Lung (tissue), 12 donors: ENCODE data around the gene KRT4. TPM values are rescaled to one million over a fixed set of nuclear protein-coding genes. Genes with fewer than 3 reads are reported as not detected.

Source experiments
- ATAC-seq: fragments of 200-7000 bp; cut with Tn5 transposase; one replicate; pipeline ENCODE4 v1.9.1; 2020; ENCODE audit warnings: moderate number of reproducible peaks; ENCODE audit not compliant: insufficient read depth, low FRiP score
- DNase-seq, 3 donors: peaks; one replicate each; pipeline ENCODE4 v3.0.0-alpha.2; 2013 to 2017
- H3K27ac ChIP-seq, 2 donors: one replicate each; pipeline ENCODE4 v1.5.1; 2013; ENCODE audit warnings: mild to moderate bottlenecking in 2 of 2, moderate library complexity in 2 of 2, control low read depth in 1 of 2, inconsistent platforms in 1 of 2, low read depth in 1 of 2, low read length in 1 of 2
- H3K27me3 ChIP-seq, 3 donors: one replicate each; pipeline ENCODE4 v1.5.1; 2013; ENCODE audit warnings: low read length in 2 of 3; ENCODE audit not compliant: control insufficient read depth in 3 of 3, insufficient read depth in 3 of 3
- H3K36me3 ChIP-seq, 4 donors: one replicate each; pipeline ENCODE4 v1.5.1; 2013; ENCODE audit warnings: low read length in 4 of 4, mild to moderate bottlenecking in 1 of 4, moderate library complexity in 1 of 4; ENCODE audit not compliant: control insufficient read depth in 4 of 4, insufficient read depth in 4 of 4
- H3K4me1 ChIP-seq, 5 donors: one replicate each; pipeline ENCODE4 v1.5.1; 2013; ENCODE audit warnings: low read length in 5 of 5, mild to moderate bottlenecking in 2 of 5, moderate library complexity in 1 of 5; ENCODE audit not compliant: control insufficient read depth in 5 of 5, insufficient read depth in 5 of 5
- H3K4me3 ChIP-seq: one replicate; pipeline ENCODE4 v1.5.1; 2013; ENCODE audit warnings: mild to moderate bottlenecking, control low read depth, moderate library complexity
- H3K9ac ChIP-seq, 2 donors: one replicate each; pipeline ENCODE4 v1.5.1; 2013; ENCODE audit warnings: low read length in 2 of 2, control low read depth in 1 of 2; ENCODE audit not compliant: insufficient read depth in 1 of 2
- H3K9me3 ChIP-seq, 4 donors: one replicate each; pipeline ENCODE4 v1.5.1; 2013; ENCODE audit warnings: low read length in 3 of 4, mild to moderate bottlenecking in 1 of 4, moderate library complexity in 1 of 4; ENCODE audit not compliant: control insufficient read depth in 4 of 4, insufficient read depth in 3 of 4
- CTCF ChIP-seq: IDR thresholded peaks from 2 replicates; pipeline ENCODE4 v1.5.1; 2012; ENCODE audit warnings: mild to moderate bottlenecking; ENCODE audit errors: control extremely low read depth, extremely low read depth
- WGBS, 2 donors: extraction: QIAGEN DNeasy Blood & Tissue Kit; methylation state at CpG; one replicate each; pipeline ENCODE4 v1.1.7; 2013; 5-methylcytosine and 5-hydroxymethylcytosine counted together
- polyA plus RNA-seq, 2 donors: library from polyadenylated mRNA; stranded (reverse); fragments of 200-250 nt; gene quantifications; one replicate each; pipeline ENCODE4 v1.2.1, GENCODE V29; 2013
- total RNA-seq, 2 donors: library from RNA; depleted of rRNA in 1 of 2; stranded (reverse); fragments of >200 nt in 1 of 2; gene quantifications; one replicate each; pipeline ENCODE4 v1.2.1, GENCODE V29; 2014 to 2021
- donor health status: control.
- donor health status: control.
- donor health status: Bipolar disorder and iron deficiency.
- donor health status: healthy.
- donor health status: DM: yes; HTN: yes; CAD: no.

KRT4 gene
- total and polyA plus RNA-seq, 4 donors: 1.3 to 7.7 (median 3.4) TPM

- H3K9me3 ChIP-seq: no peaks in the 10 kb centered on the region
- ATAC-seq (no peak), DNase-seq (no peak)
- H3K27ac ChIP-seq: no peak within 1 kb of the TSS
- peaks cover 0 to 20% (median 0%) of the 10 kb centered on the region in 3 donors for H3K27me3 ChIP-seq
- H3K4me3 ChIP-seq: no peak within 1 kb of the TSS
- H3K36me3 ChIP-seq: no peaks in the 10 kb centered on the region
- TF ChIP-seq CTCF: no peak
- no peaks in the 10 kb centered on the region for H3K4me1 ChIP-seq
- WGBS, 2 donors: 82 to 94% methylated on average over 21 to 22 of the region's 22 CpGs
- H3K9ac ChIP-seq: no peak within 1 kb of the TSS
Observed at GRCh38 chr12:52833922-52834726, 20.2 kb upstream of the KRT4 start, which contains the start of gene KRT79. Gene KRT79, minus strand, starts transcription at chr12:52834311. Its CDS starts 51 bp downstream, at chr12:52834260.

GRCh38 chr12:52832985-52833905, 19.3 kb upstream of the KRT4 start:
- no peak overlapping the region for H3K27ac ChIP-seq
- H3K4me1 ChIP-seq: no peaks in the 10 kb centered on the region
- TF ChIP-seq CTCF: no peak
- no peak for ATAC-seq
- no peak overlapping the region for H3K4me3 ChIP-seq
- H3K9ac ChIP-seq: no peak overlapping the region
- DNase-seq: no peak
- H3K27me3 ChIP-seq: peaks cover 0 to 16% (median 0%) of the 10 kb centered on the region in 3 donors
- H3K36me3 ChIP-seq: no peaks in the 10 kb centered on the region
- H3K9me3 ChIP-seq: no peaks in the 10 kb centered on the region
- WGBS, 2 donors: 90 to 94% methylated on average over 20 of the region's 20 CpGs

- H3K27me3 ChIP-seq: peaks cover 0 to 14% (median 0%) of the 10 kb centered on the region in 3 donors
- no peaks in the 10 kb centered on the region for H3K9me3 ChIP-seq
- no peak overlapping the region for H3K9ac ChIP-seq
- no peaks in the 10 kb centered on the region for H3K36me3 ChIP-seq
- no peaks in the 10 kb centered on the region for H3K4me1 ChIP-seq
- no peak overlapping the region for H3K27ac ChIP-seq
- DNase-seq: no peak
- 86 to 89% methylated on average over 3 of the region's 3 CpGs for WGBS, 2 donors
- no peak overlapping the region for H3K4me3 ChIP-seq
- TF ChIP-seq CTCF: no peak
- no peak for ATAC-seq
Observed at GRCh38 chr12:52832451-52832850, 18.5 kb upstream of the KRT4 start.
